Muscle of arm (tissue), 12 donors: ENCODE results near the gene MAD1L1. TPM values are rescaled to one million over a fixed set of nuclear protein-coding genes. Genes with fewer than 3 reads are reported as not detected.
"Not testable (repeated sequence)": the region's sequence is repeated elsewhere in the genome, so short reads cannot be mapped to it uniquely, and the experiment has no call there.

Experiments
- DNase-seq: peaks from one replicate; pipeline ENCODE4 v3.0.0-alpha.2; 2013
- polyA plus RNA-seq, 12 donors: library from polyadenylated mRNA; unstranded; fragments of 120-200 nt; gene quantifications; one replicate each; pipeline ENCODE4 v1.2.1, GENCODE V29; 2013; ENCODE audit not compliant: insufficient read length in 12 of 12

The MAD1L1 gene
- polyA plus RNA-seq, 12 donors, result 16.2 to 60.1 (median 22.4) TPM; not detected in 1

GRCh38 chr7:1886361-1887064, 346.2 kb downstream of the MAD1L1 start:
- no peak for DNase-seq

DNA sequence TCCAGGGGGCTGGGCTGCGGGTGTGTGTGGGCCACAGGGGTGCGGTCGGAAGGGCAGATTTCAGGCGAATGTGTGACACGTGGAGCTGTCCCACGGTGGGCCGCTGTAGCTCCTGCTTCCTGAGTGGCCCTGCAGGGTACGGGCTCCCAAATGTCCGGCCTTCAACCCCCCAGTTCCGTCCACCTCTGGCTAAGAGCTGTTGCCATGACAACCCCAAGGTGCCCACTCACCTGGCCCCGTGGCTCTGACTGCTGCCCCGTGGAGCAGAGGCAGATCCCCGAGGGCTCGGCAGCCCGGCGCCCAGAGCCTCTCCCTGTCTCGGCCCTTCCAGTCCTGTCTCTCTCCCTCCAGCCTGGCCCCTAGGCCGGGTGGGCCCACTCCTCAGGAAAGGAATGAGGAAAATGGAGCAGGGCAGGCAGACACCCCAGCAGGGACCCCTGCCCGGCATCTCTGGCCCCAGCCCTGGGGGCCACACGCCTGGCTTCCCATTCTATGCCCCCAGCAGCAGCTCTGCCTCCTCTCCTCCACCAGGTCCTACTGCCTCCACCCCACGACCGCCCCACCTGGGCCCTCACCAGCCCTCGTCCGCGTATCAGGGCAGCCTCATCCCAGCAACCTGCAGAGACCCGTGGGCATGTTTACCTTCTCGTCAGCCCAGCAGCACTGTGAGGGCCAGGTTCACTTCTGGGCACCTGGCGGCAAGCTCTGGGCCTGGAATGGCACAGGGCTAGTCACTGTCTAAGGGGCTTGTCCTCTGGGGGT, 347.1 kb downstream of the MAD1L1 start:
- DNase-seq, result no peak

DNA sequence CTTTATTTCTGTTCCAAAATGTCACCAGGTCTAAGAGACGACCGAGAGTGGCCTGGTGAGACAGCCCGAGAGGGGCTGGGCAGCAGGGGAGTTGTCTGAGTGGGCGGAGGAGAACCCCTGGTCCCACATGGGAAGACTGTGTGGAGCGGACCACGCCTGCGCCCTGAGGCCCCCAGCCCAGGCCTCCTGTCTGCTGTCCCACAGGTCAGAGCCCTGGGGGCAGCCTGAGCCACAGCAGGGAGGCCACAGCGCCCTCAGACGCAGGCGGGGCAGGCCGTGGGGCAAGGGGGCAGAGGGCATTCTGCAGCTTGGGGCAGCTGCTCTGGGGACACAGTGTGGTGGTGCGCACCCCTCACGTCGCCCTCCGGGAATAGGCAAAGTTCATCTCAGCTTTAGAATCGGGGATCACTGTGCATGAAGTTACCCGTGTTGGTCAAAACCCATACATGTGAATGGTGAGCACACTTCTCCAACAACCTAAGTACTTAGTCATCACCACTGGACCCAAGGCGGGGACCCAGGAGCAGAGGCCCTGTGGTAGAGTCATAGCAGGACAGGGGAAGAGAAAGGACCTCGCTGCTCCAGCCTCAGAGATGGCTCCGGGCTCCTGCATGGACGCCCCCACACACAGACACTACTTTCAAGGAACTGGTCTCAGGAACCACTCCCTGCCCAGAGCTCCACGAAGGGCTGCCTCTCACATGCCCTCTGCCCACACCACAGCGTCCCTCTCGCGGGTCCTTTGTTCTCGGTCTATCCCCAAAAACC, 348.0 kb downstream of the MAD1L1 start:
- no peak for DNase-seq

DNA sequence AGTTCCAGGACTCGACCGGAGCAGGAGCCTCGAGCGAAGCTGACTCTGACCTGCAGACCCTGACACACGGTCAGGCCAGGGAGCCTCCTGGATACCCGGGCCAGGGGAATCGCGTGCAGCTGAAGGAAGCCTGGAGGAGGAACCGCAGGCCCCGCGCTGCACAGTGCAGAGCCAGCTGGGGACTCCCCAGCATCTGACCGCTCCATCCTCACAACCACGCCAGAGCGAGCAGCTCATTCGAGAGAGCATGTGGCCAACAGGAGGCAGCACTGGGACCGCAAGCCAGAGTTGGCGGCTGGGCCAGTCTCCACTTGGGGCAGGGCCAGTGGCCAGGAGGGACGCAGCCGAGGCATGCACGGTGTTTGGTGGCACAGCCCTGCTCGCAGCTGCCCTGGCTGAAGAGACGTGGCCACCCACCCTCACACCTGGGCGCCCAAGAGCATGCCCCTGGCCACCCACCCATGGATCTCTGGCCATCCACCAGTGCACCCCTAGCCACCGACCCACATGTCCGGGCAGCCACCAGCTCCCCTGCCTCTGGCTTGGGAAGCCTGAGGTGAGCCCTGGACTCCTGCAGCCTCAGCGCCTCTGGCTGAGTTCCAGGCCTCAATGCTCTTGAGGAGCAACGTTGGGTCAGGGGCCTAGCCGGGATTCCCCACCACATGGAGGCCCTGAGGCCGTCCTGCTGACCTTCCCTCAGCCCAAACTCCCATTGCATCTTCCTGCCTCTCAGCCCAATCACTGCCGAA, 348.7 kb downstream of the MAD1L1 start:
- DNase-seq, result no peak

DNA sequence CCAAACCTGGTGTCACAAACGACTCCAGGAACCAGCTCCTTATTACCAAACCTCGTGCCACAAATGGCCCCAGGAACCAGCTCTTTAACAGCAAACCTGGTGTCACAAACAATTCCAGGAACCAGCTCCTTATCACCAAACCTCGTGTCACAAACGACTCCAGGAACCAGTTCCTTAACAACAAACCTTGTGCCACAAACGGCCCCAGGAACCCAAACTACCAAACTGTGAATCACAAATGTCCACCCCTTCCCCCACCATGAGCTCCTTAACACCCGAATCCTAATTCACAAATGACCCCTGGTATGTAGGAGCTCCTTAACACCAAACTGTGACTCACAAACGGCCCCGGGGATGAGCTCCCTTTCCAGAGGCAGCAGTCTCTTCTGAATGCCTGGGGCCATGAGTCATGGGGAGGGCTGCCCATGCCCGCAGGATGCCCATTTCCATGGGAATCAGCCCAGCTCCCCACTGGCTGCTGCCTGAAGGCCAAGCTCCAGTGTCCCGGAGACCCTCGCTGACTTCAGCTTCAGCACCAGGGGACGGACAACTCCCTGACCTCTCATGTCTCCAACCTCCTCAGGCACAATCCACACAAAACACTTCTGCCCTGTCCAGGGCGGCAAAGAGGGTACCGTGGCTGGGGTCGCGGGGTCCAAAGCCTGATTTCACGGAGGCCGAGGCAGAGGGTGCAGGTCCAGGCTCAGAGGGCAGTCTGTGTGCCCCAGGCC, 349.5 kb downstream of the MAD1L1 start:
- DNase-seq, result no peak

GRCh38 chr7:1882451-1882850, 350.3 kb downstream of the MAD1L1 start:
- no peak for DNase-seq

DNA sequence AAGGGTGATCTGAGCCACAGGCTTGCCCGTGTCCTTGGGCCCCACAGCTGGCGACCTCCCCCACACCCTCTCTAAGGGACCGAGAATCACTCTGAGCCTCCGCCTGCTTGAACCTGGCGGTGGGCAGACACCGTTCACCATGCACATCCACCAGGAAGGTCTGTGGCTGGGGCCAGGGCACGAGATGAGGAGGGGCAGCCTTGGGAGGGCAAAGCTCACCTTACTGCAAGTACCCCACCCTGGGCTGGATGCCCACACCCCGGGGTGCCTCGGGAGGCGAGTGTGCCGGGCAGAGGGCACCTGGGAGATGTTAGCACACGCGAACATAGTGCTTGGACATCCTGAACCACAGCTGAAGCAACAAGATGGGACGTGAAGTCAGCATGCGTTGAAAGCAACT, 350.8 kb downstream of the MAD1L1 start:
- DNase-seq, result no peak

DNA sequence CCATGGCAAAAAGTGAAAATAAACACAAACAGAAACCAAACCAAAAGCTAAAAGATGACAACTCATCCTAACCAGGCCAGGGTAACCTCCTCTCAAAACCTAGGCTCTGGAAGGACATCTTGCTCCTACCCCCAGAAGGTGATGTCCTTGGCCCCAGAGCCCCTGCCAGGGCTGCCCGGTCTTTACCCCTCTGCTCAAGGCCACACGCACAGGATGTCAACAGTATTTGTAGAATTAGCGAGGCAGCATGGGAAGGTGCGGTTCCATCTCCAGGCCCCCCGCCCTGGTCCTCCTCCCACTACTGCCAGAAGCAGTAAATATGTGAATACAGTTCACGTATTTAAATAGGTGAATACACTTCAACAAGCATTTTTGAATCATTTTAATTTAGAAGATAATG, 356.1 kb downstream of the MAD1L1 start:
- DNase-seq, result not testable (repeated sequence)

DNA sequence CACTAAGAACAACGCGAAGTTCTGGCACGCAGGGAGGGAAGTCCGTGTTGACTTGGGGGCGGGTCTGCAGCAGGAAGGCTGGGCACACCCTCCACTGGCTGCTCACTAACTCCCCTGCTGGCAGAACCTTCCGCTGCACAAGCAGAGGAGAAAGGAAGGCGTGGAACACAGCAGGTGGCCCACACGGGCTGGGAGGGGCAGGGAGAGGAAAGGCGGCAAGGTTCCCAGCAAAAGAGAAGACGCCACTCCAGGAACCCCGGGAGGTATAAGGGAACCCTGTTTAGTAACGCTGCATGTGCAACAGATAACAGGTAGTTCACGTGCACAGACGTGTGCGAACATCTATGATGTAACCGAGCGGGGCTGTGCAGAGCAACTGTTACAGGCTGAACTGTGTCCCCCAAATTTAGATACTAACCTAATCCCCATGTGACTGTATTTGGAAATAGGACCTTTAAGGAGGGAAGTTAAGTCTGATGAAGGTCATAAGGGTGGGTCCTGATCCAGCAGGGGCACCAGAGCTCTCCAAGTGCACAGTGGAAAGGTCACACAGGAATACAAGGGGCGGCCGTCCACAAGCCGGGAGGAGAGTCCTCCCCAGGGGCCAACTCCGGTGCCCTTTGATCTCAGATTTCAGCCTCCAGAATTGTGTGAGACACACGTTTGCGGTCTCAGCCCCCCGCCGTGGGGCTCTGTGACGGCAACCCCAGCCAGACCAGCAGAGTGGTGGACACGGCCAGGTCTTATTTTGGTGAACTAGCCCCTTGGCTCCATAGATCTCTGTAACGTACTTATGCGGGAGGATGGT, 357.1 kb downstream of the MAD1L1 start:
- DNase-seq, result not testable (repeated sequence)

GRCh38 chr7:1874590-1875391, 358.0 kb downstream of the MAD1L1 start:
- DNase-seq, result not testable (repeated sequence)

DNA sequence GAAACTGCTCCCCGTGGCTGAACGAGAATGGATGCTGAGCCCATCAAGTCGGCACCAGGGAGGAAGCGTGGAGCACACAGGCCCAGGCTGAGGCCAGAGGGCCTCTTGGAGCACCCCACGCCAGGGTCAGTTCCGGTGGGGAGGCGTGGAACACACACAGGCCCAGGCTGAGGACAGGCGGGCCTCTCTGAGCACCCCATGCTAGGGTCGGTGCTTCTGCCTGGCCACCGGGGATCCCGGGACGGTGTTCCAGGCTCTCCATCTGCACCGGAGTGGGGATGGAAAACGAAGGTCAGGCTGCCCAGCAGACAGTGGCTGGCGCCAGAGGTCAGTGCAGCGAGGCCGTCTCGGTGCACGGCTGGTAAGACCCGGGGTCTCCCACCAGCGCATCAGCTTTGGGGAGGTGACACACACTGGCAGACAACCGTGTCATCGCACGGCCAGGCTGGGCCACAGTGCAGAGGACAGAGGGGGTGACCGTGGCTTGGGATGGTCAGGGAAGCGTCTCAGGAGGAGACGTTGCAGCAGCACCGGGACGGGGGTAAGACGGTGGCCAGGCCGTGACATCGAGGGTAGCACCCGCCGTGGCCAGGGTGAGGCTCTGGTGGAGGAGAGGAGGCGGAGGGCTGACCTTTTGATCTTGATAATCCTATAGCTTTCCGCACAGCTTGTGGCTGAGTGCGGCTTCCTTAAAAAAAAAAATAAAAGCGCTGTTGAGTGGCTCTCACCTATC, 358.7 kb downstream of the MAD1L1 start:
- no peak for DNase-seq

DNA sequence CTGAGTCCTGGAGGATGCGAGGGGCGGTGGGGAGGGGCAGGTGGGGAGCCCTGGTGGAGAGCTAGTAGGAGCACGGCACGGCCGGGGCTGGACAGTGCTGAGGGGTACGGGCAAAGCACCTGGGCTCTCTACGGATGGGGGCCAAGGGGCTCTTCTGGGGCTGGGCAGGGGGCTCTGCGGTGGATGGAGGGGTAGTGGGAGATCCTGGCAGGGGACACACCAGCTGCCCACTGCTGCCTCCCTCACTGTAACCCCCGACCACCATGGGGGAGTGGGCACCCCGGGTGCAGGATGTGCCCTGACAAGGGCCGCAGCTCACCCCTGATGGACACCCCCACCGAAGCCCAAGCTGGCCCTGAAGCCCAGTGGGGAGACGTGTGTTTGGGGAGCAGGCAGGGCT, 359.3 kb downstream of the MAD1L1 start:
- DNase-seq, result no peak

- DNase-seq, result no peak
These were observed 359.7 kb downstream of the MAD1L1 start for GRCh38 chr7:1873070-1873405.

DNA sequence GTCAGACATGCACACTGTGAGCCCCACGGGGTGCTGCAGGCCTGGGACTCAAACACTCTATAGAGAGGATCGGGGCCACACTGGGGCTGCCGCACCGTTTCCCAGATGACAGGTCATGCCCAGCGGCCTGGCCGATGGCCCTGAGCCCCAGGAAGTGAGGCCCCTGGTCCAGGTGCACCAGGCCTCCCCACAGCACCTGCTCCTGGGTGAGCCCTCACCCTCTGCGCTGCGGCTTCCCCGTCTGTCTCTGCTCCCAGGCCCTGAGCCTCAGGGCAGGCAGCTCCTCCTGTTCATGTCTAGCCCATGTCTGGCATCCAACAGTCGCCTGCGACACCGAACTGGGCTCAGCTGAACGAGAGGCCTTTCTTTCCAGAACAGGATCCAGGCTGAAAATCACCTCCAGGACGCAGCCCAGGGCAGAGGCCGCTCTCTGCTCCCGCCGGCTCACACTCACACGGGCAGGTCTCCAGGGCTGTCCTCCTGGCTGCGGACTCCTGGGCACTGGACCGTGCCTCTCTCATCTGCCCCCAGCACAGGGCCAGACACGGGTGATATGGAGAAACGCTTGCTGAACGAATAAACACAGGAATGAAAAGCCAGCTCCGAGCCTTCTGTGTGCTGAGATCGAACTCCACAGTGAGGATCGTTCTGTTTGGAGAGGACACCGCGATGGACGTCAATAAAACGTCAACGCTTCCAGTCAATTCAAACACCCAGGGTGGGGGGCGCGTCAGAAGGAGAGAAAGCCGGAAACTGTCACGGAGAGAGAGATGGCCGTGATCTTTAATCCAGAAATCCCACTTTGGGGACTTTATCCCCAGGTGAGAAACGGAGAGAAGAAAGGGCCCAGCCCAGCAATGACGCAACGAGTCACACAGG, 360.3 kb downstream of the MAD1L1 start:
- no peak for DNase-seq

DNA sequence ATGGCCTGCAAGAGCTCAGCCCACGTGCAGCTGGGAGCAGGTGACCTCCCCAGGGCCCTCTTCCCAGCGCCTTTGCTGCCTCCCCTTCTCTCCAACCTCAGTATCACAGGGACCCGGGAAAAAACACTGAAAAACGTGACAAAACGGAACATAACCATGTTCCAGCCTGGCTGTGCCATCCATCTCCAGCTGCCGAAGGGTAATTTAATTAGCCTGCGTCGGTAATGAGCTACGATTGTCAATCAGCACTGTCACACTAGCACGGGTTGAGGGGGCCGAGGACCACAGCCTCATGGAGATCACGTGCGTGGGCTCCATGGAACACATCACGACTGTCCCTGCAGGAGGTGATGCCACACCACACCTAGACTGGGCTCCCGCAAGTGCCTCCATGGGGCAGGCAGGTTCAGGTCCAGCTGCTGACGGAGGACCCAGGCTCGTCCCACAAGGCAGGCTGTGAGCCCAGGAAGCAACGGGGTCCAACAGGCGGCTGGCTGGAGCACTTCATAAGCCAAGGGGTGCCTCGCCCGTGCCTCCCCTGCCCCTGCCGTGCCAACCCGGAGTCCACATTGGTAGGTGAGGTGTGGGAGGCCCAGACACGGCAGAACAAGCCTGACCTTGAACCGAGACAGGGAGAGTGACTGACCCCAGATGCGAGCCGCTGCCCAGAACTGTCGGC, 363.2 kb downstream of the MAD1L1 start:
- no peak for DNase-seq

DNA sequence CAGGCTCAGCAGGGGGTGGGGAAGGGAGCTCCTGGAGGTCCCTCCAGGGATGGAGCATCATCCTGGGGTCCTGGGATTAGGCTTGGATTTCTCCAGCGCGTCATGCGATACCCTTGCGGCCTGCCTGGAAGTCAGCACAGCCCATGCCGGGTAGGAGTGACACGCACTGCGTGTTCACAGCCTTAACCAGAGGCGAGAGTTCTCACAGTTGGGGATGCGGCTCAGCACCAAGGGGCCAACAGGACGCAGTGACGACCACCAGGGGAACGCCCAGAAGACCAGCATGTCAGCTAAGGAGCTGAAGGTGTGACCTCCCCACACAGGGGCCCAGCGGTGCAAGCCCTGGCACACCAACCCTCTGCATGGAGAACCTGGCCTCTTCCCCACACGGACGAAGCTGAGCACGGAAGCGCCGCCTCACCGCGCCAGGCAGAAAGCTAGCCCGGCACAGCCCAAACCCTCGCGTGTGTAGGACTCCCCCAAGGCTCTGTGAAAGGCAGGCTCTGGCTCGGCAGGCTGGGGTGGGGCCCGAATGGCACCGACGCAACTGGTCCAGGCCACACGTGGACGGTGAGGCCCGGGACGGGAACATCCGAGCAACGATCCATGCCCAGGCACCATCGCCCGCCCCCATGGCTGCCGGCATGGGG, 364.1 kb downstream of the MAD1L1 start:
- no peak for DNase-seq
